GM12892 (cell line): ENCODE measurements around the gene PCDHA13.

ENCODE experiments used
- POLR2A ChIP-seq: IDR thresholded peaks from 2 replicates; pipeline ENCODE4 v1.6.1; 2011; ENCODE audit warnings: low read depth, low read length, control low read depth
- POLR2AphosphoS5 ChIP-seq: IDR thresholded peaks from 2 replicates; pipeline ENCODE4 v1.6.1; 2011; ENCODE audit warnings: low read depth, low read length, control low read depth
- TAF1 ChIP-seq: IDR thresholded peaks from 2 replicates; pipeline ENCODE4 v1.6.1; 2011; ENCODE audit warnings: low read depth, mild to moderate bottlenecking, control low read depth, low read length, borderline replicate concordance

GRCh38 chr5:140926443-140927227 is 44.7 kb downstream of the PCDHA13 start:
- TF ChIP-seq POLR2A, result no peak
- TF ChIP-seq POLR2AphosphoS5, result no peak
- TF ChIP-seq TAF1, result no peak
